SH-SY5Y (cell line): ENCODE data around the gene VARS2.

Experiments used
- GATA2 ChIP-seq: IDR thresholded peaks from 2 replicates; pipeline ENCODE4 v1.6.1; 2011; ENCODE audit warnings: mild to moderate bottlenecking, low read depth, low read length
- GATA3 ChIP-seq: IDR thresholded peaks from 2 replicates; pipeline ENCODE4 v1.6.1; 2011; ENCODE audit warnings: low read depth, mild to moderate bottlenecking, low read length, moderate library complexity

DNA sequence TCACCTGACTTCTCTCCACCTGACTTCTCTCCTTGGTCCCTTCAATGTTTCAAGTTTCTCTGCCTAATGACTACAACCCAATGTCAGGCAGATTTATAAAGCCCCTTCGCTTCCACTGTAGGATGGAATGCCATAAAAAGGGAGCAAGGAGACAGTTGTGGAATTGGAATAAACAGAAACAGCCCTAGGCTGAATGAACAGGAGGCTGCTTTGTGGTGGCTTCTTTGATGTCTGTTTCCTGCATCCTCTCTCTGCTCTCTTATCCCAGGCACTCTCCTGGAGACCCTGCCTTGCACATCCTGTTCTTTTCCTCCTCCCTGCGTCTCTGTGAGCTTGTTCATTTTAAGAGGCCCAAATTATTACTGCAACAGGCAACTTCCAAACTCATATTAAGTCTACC lies 43.7 kb downstream of the VARS2 start:
- TF ChIP-seq GATA2 (no peak), GATA3 (no peak)
